ENCODE results near the gene SLC7A8.
A peak's percentile ranks its signal among the peaks of the same experiment; 100 is the strongest.

Gene SLC7A8

GRCh38 chr14:23097786-23098185 is 85.7 kb downstream of the SLC7A8 start:
- DNase-seq (ENCODE audit: extremely low read depth in 1 of 2, low read depth in 1 of 2): no peak

- DNase-seq (ENCODE audit: extremely low read depth in 1 of 2, low read depth in 1 of 2): peak in 1 of 2 donors; percentile 99
Measured at GRCh38 chr14:23095196-23096108, 88.0 kb downstream of the SLC7A8 start, which contains the start of gene C14orf119. C14orf119 (plus strand) TSS chr14:23095505; CDS start chr14:23097659, 2,154 bp downstream.

- peak in 1 of 2 donors; percentile 97 for DNase-seq (ENCODE audit: extremely low read depth in 1 of 2, low read depth in 1 of 2)
Measured at GRCh38 chr14:23094666-23095195, 88.7 kb downstream of the SLC7A8 start, which contains the start of gene ACIN1. ACIN1 (minus strand) TSS chr14:23095136; CDS start chr14:23095112, 24 bp downstream.

DNA sequence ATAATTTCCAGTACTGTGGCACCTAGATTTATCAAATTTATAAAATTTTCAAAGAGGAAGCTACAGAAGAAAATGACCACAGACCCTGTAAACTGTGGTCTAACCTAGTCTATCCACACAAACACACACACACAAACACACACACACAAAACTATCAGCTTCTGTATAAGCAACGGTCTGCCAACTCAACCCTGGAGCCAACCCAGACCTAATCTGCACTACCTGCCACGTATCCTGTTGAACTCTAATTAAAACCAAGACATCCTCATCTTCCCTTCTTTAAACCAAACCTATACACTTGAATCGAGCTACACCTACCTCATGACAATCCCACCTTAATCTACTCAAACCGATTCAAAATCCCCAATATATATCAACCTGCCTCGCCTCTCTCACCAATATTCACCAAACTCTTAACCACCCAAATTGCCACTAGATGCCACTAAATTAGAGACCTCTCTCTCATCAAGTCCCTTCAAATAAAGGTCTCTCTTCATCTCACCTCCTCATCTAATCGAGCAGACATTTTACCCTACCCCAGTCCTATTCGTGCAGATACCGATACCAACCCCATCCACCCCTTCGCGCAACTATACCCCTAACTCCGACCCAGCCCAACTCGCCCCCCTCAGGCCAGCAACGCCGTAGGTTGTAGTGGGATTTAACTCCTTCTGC is 89.3 kb downstream of the SLC7A8 start:
- DNase-seq (ENCODE audit: extremely low read depth in 1 of 2, low read depth in 1 of 2): peak in 1 of 2 donors; percentile 67

DNA sequence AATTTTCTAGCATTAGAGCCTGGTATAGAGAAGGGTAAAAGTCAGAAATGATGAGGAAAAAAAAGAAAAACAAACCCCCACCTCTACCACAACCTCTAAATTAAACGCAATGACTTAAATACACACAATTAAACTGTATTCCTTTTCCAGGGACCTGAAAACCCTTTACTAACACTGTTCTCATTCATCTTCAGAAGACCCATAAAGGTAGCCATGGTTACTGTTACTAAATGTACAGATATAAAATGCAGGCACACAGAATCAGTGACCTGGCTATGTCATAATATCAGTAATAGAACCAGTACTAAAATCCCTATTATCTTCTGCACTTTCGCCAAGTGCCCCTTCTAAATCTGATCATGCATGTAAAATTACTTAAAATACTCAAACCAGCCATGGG is 89.9 kb downstream of the SLC7A8 start:
- DNase-seq (ENCODE audit: extremely low read depth in 1 of 2, low read depth in 1 of 2): no peak

DNA sequence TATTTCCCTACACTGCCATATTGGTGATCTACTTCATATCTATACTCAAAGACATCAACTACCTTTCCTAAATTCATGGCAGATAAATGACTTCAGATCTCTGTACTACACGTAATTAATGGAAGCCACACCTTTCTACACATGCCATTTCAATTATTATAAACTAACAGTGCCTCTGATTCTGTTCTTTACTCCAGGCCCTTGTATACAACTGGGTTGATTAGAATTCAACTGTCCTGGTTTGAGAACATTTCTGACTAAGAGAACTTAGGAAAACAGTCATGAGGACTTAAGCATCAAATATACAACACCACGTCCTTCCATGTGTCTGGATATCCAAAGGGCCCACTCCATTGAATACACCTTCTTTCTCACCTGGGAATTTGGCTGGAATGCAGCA is 90.4 kb downstream of the SLC7A8 start:
- no peak for DNase-seq (ENCODE audit: extremely low read depth in 1 of 2, low read depth in 1 of 2)

DNA sequence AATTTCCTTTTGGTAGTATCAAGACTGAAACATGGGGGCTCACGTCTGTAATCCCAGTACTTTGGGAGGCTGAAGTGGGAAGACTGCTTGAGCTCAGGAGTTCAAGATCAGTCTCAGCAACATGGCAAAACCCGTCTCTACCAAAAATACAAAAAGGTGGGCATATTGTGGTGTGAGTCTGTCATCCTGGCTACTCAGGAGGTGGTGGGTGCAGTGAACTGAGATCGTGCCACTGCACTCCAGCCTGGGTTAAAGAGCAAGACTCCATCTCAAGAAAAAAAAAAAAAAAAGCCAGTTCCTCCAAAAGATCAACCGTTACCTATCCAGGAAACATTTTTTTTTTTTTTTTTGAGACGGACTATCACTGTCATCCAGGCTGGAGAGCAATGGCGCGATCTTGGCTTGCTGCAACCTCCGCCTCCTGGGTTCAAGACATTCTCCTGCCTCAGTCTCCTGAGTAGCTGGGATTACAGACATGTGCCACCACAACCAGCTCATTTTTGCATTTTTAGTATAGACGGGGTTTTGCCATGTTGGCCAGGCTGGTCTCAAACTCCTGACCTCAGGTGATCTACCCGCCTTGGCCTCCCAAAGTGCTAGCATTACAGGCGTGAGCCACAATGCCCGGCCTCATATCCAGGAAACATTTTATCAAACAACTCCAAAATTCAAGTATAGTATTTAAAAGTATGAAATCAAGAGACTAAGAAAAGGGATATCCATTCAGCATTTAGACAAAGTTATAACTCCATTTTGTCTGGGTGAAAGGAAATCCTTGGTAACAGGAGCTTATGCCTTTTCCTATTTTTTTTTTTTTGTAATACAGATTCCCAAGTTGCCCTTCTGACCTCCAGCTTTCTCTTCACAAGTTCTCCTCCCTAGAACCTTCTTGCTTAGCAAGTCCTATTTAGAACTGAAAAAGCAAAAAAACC is 91.9 kb downstream of the SLC7A8 start:
- no peak for DNase-seq (ENCODE audit: extremely low read depth in 1 of 2, low read depth in 1 of 2)

- no peak for DNase-seq (ENCODE audit: extremely low read depth in 1 of 2, low read depth in 1 of 2)
Measured at GRCh38 chr14:23090254-23090636, 93.2 kb downstream of the SLC7A8 start.

DNA sequence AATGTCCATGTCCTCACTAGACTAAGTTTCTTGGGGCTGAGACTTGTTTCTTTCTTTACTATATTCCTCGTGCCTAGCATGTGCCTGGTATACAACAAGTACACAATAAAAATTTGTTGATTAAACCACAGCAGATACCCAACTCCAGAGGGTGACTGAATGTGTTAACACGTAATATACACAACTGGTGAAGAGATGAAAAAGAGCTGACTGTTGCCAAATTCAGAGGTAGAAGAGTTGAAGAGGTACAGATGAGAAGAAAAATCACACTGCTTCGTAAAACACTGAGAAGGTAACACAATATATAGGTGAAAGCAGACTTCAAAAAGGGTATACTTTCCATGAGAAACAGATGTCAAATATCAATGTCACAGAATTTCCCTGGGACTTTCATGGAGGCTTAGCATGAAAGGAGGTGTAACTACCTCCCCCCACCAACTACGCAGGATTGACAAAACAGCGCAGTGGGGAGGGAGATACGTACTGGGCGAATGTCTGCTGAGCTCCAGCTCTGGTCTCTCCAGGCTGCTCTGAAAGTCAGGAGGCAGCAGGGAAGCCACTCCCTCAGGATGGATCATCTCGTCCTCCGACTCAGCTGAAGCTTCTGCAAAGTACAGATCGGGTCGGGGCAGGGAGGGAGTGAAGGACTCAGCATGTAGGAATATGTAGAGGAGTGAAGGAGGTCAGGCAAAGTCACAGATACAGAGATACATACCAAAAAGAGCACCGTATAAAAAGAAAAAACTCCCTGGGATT is 93.8 kb downstream of the SLC7A8 start:
- no peak for DNase-seq (ENCODE audit: extremely low read depth in 1 of 2, low read depth in 1 of 2)

- no peak for DNase-seq (ENCODE audit: extremely low read depth in 1 of 2, low read depth in 1 of 2)
Measured at GRCh38 chr14:23086565-23086964, 96.9 kb downstream of the SLC7A8 start.

- DNase-seq (ENCODE audit: extremely low read depth in 1 of 2, low read depth in 1 of 2): no peak
Measured at GRCh38 chr14:23085458-23085857, 98.0 kb downstream of the SLC7A8 start.

DNA sequence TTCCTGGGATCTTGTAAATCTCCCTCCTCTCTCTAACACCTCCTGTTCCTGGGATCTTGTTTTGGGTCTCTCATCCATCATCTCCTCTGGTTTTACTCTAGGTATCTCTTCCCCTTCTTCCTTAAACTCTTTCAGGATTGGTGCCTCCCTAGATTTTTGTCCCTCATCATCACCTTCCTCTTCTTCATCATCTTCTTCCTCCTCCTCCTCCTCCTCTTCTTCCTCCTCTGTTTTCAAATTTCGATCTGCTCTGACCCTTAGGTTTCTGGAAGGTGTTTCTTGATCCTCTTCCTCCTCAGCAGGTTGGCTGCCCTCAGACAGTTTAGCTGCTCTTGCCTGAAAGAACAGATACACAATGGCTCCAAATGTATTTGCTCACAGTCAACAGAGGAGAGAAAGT is 103.0 kb downstream of the SLC7A8 start:
- DNase-seq (ENCODE audit: extremely low read depth in 1 of 2, low read depth in 1 of 2): no peak

GRCh38 chr14:23079716-23080115 is 103.7 kb downstream of the SLC7A8 start:
- no peak for DNase-seq (ENCODE audit: extremely low read depth in 1 of 2, low read depth in 1 of 2)

DNA sequence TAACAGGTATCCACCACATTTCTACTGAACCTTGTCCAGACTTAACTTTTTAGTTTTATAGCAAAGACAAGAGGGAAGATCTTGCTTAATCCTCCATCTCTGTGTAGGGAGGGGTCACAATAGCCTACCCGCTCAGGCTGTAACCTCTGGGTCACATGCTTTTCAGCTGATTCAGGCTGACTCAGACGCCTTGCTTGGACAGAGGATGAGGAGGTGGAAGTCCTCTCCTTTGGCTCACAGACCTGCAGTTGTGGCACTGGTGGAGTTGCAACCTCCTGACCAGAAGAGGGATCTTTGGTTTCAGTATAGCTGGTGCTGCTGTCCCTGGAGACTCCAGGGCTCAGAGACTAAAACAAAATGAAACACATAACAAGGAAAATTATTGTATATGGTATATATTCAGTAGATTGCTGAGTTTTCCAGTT is 104.8 kb downstream of the SLC7A8 start:
- no peak for DNase-seq (ENCODE audit: extremely low read depth in 1 of 2, low read depth in 1 of 2)

- DNase-seq (ENCODE audit: extremely low read depth in 1 of 2, low read depth in 1 of 2): no peak
Measured at GRCh38 chr14:23077962-23078361, 105.5 kb downstream of the SLC7A8 start.

DNA sequence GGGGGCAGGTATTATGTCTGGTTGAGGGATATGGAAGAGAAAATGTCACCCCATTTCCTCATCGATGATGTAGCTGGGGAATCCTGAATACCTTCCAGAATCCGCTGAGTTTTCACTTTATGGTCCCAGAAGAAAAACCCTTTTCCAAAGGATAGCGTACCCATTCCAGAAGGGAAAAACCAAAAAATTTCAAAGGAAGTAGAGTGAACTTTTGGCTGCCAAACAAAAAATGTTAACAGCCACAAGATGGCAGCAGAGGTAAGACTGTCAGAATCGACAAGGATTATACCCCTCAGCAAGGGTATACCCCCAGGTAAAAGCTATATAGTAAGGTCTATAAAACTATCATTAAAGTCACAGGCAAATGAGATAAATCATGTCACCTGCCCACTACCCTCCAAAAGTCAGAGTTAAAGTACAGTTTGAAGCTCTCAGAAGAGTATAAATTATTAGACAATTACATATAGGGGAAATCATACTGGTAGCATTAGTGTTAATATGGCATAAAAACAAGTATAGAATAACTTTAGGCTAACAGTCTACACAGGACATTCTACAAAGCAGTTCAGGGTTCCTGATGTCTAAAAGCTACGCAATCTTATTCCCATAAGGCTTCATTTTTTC is 106.6 kb downstream of the SLC7A8 start:
- DNase-seq (ENCODE audit: extremely low read depth in 1 of 2, low read depth in 1 of 2): no peak
